HepG2 (cell line): ENCODE measurements around the gene DTX4. TPM values are rescaled to one million over a fixed set of nuclear protein-coding genes. Genes with fewer than 3 reads are reported as not detected.

Experiments
- ARID2 ChIP-seq: sonication (generic); formaldehyde crosslinking; IDR thresholded peaks from 2 replicates; pipeline ENCODE4 v1.8.1; 2022; ENCODE audit warnings: mild to moderate bottlenecking, missing genetic modification reagents, borderline replicate concordance
- CBX5 ChIP-seq: sonication (generic); formaldehyde crosslinking; IDR thresholded peaks from 2 replicates; pipeline ENCODE4 v1.4.0; 2020; ENCODE audit warnings: missing genetic modification reagents, borderline replicate concordance
- DZIP1 ChIP-seq: sonication (generic); formaldehyde crosslinking; IDR thresholded peaks from 2 replicates; pipeline ENCODE4 v1.5.0; 2020; ENCODE audit warnings: mild to moderate bottlenecking, missing genetic modification reagents
- GATAD1 ChIP-seq: IDR thresholded peaks from 2 replicates; pipeline ENCODE4 v1.6.1; 2016; ENCODE audit warnings: missing genetic modification reagents, missing compliant biosample characterization
- HNRNPL ChIP-seq: fragments of 200-400 bp; formaldehyde crosslinking; IDR thresholded peaks from 2 replicates; pipeline ENCODE4 v1.6.1; 2017; ENCODE audit warnings: mild to moderate bottlenecking, low read depth, low read length
- NFE2L2 ChIP-seq: fragments of 150-350 bp; IDR thresholded peaks from 2 replicates; pipeline ENCODE4 v1.6.1; 2014; ENCODE audit warnings: low read length
- NONO ChIP-seq, 2 experiments: fragments of 450-650 bp in 1 of 2; sonication (generic) in 1 of 2; formaldehyde crosslinking in 1 of 2; IDR thresholded peaks in 1 of 2; conservative IDR thresholded peaks in 1 of 2; 2 replicates each; pipeline versions ENCODE4 v1.6.1 to v1.8.0; 2017 to 2022; ENCODE audit warnings: mild to moderate bottlenecking in 1 of 2, missing genetic modification reagents in 1 of 2, moderate library complexity in 1 of 2
- PAX8 ChIP-seq: sonication (generic); formaldehyde crosslinking; IDR thresholded peaks from 2 replicates; pipeline ENCODE4 v1.8.0; 2022; ENCODE audit warnings: mild to moderate bottlenecking, missing genetic modification reagents, borderline replicate concordance
- PCBP2 ChIP-seq: fragments of 200-400 bp; formaldehyde crosslinking; optimal IDR thresholded peaks from 2 replicates; pipeline ENCODE3; 2018; ENCODE audit warnings: low read length, low read depth; ENCODE audit not compliant: poor library complexity, severe bottlenecking
- PRMT3 ChIP-seq: sonication (generic); formaldehyde crosslinking; IDR thresholded peaks from 2 replicates; pipeline ENCODE4 v1.8.1; 2022; ENCODE audit warnings: low read depth, mild to moderate bottlenecking, moderate library complexity, missing genetic modification reagents, borderline replicate concordance
- PRPF4 ChIP-seq: fragments of 200-400 bp; formaldehyde crosslinking; IDR thresholded peaks from 2 replicates; pipeline ENCODE4 v1.6.1; 2016; ENCODE audit warnings: low read length, low read depth; ENCODE audit not compliant: poor library complexity, severe bottlenecking
- RFX3 ChIP-seq: IDR thresholded peaks from 2 replicates; pipeline ENCODE4 v1.6.1; 2016; ENCODE audit warnings: missing biosample characterization, missing genetic modification reagents
- SAP130 ChIP-seq: IDR thresholded peaks from 2 replicates; pipeline ENCODE4 v1.6.1; 2016; ENCODE audit warnings: low read depth
- ZMAT3 ChIP-seq: sonication (generic); formaldehyde crosslinking; conservative IDR thresholded peaks from 2 replicates; pipeline ENCODE4 v1.7.0; 2021; ENCODE audit warnings: missing genetic modification reagents
- ZNF136 ChIP-seq: sonication (generic); formaldehyde crosslinking; IDR thresholded peaks from 2 replicates; pipeline ENCODE4 v1.8.1; 2022; ENCODE audit warnings: low read depth, mild to moderate bottlenecking, moderate library complexity, missing genetic modification reagents
- ZNF556 ChIP-seq: sonication (generic); formaldehyde crosslinking; IDR thresholded peaks from 2 replicates; pipeline ENCODE4 v1.4.0; 2020; ENCODE audit warnings: mild to moderate bottlenecking, missing genetic modification reagents, borderline replicate concordance
- ZNF574 ChIP-seq: sonication (generic); formaldehyde crosslinking; IDR thresholded peaks from 2 replicates; pipeline ENCODE4 v1.4.0; 2020; ENCODE audit warnings: missing genetic modification reagents
- ZNF704 ChIP-seq: sonication (generic); formaldehyde crosslinking; IDR thresholded peaks from 2 replicates; pipeline ENCODE4 v1.8.1; 2023; ENCODE audit warnings: mild to moderate bottlenecking, inconsistent platforms, moderate library complexity, missing genetic modification reagents, borderline replicate concordance
- ZNF720 ChIP-seq: sonication (generic); formaldehyde crosslinking; IDR thresholded peaks from 2 replicates; pipeline ENCODE4 v1.4.0; 2020; ENCODE audit warnings: missing genetic modification reagents
- ZNF784 ChIP-seq: sonication (generic); formaldehyde crosslinking; IDR thresholded peaks from 2 replicates; pipeline ENCODE4 v1.5.1; 2020; ENCODE audit warnings: missing genetic modification reagents, mild to moderate bottlenecking, borderline replicate concordance
- ZNF850 ChIP-seq: sonication (generic); formaldehyde crosslinking; conservative IDR thresholded peaks from 2 replicates; pipeline ENCODE4 v1.9.0; 2021; ENCODE audit warnings: mild to moderate bottlenecking, missing genetic modification reagents
- polyA plus RNA-seq, 8 experiments: library from polyadenylated mRNA; depleted of rRNA in 3 of 8; stranded (reverse) in 7 of 8; unstranded in 1 of 8; fragments of >200 nt; fragmentation: Illumina TruSeq in 4 of 8; extraction: Trizol in 4 of 8; gene quantifications; 2 replicates each; pipeline versions ENCODE4 v1.2.1 to v1.2.3, GENCODE V29; 2011 to 2016; ENCODE audit warnings: low read depth in 4 of 8, missing spikeins in 1 of 8, mixed read lengths in 1 of 8; ENCODE audit not compliant: insufficient read depth in 1 of 8
- total RNA-seq, 5 experiments: library from RNA; depleted of rRNA; stranded (reverse); fragments of >200 nt; fragmentation: Illumina TruSeq; extraction: Trizol; gene quantifications; 2 replicates each; pipeline ENCODE4 v1.2.3, GENCODE V29; 2016; ENCODE audit warnings: low read depth in 1 of 5

DTX4 gene
- total and polyA plus RNA-seq, 2 of the 13 experiments (the other 11 are each of a cell fraction or from before 2014, with no cell fraction given) = 0.67 to 5.6 TPM

GRCh38 chr11:59135648-59136461 lies 36.1 kb upstream of the DTX4 start (continued):
- TF ChIP-seq ZNF556 (0 out of 2 replicates have a peak, but pooled peaks have one; percentile 57), ZNF720 (CRISPR knock-in tag) (0 out of 2 replicates have a peak, but pooled peaks have one; percentile 38), SAP130 (CRISPR knock-in tag) (0 out of 2 replicates have a peak, but pooled peaks have one; percentile 24), HNRNPL (no peak), RFX3 (CRISPR knock-in tag) (no peak), ZNF136 (CRISPR knock-in tag) (0 out of 2 replicates have a peak, but pooled peaks have one; percentile 50), ZNF850 (no peak), ZNF784 (CRISPR knock-in tag) (no peak), PCBP2 (no peak), PAX8 (CRISPR knock-in tag) (no peak), GATAD1 (CRISPR knock-in tag) (peak; percentile 68; the same call in 1 of the 2 replicates), CBX5 (CRISPR knock-in tag) (peak; percentile 59; the same call in 1 of the 2 replicates), NONO (IDR thresholded peaks at IDR 0.05) (no peak), NONO (CRISPR knock-in tag; conservative IDR thresholded peaks at IDR 0.05) (peak; percentile 58; the same call in 1 of the 2 replicates), DZIP1 (CRISPR knock-in tag) (no peak), ZMAT3 (CRISPR knock-in tag) (no peak), PRPF4 (no peak), ARID2 (CRISPR knock-in tag) (0 out of 2 replicates have a peak, but pooled peaks have one; percentile 62), ZNF574 (peak; percentile 50; the same call in 1 of the 2 replicates), NFE2L2 (no peak), ZNF704 (no peak), PRMT3 (CRISPR knock-in tag) (0 out of 2 replicates have a peak, but pooled peaks have one; percentile 50)
